ENCODE measurements around the gene LILRA5.
"Not testable (repeated sequence)": the region's sequence is repeated elsewhere in the genome, so short reads cannot be mapped to it uniquely, and the experiment has no call there.

The LILRA5 gene

GRCh38 chr19:54273821-54274220, 39.1 kb downstream of the LILRA5 start:
- DNase-seq (ENCODE audit: low read depth in 2 of 2) = no peak

- DNase-seq (ENCODE audit: low read depth in 2 of 2) = not testable (repeated sequence)
Measured at GRCh38 chr19:54272181-54272580, 40.8 kb downstream of the LILRA5 start.

- not testable (repeated sequence) for DNase-seq (ENCODE audit: low read depth in 2 of 2)
Measured at GRCh38 chr19:54271587-54271986, 41.4 kb downstream of the LILRA5 start.

GRCh38 chr19:54271106-54271505, 41.9 kb downstream of the LILRA5 start:
- DNase-seq (ENCODE audit: low read depth in 2 of 2) = no peak

GRCh38 chr19:54268936-54269335, 44.0 kb downstream of the LILRA5 start:
- no peak for DNase-seq (ENCODE audit: low read depth in 2 of 2)

GRCh38 chr19:54266133-54266532, 46.8 kb downstream of the LILRA5 start:
- DNase-seq (ENCODE audit: low read depth in 2 of 2) = peak; percentile 59 to 68

GRCh38 chr19:54262470-54262869, 50.5 kb downstream of the LILRA5 start:
- DNase-seq (ENCODE audit: low read depth in 2 of 2) = no peak

- no peak for DNase-seq (ENCODE audit: low read depth in 2 of 2)
Measured at GRCh38 chr19:54262066-54262465, 50.9 kb downstream of the LILRA5 start.

GRCh38 chr19:54257116-54257480, 55.9 kb downstream of the LILRA5 start, which contains the start of gene LILRB5:
Gene LILRB5 (minus strand): TSS chr19:54257273. CDS start chr19:54257193, 80 bp downstream.
- DNase-seq (ENCODE audit: low read depth in 2 of 2) = no peak

All from stimulated activated CD8-positive, alpha-beta memory T cell treated with anti-CD3 and anti-CD28 coated beads, Interleukin-2, amount 100 ng/mL, for 48 hours (primary cell).